HepG2 (cell line): ENCODE measurements around the gene TNIP1. TPM values are rescaled to one million over a fixed set of nuclear protein-coding genes. Genes with fewer than 3 reads are reported as not detected.

Experiments used
- ATAC-seq: fragments of 200-7000 bp; cut with Tn5 transposase; 3 replicates; pipeline ENCODE4 v1.9.1; 2020; ENCODE audit warnings: mild to moderate bottlenecking, moderate library complexity
- BruUV-seq: library from RNA; stranded (reverse); fragments of 400-500 nt; replicated peaks from 2 replicates; lab custom pipeline; 2021; lab: Mats Ljungman, UMichigan
- CTCF ChIA-PET: fragments of 300-600 bp; formaldehyde crosslinking; extraction: SDS; loops from one replicate; lab custom pipeline; 2021; ENCODE audit warnings: low total read pairs, inconsistent platforms, low intra/inter-chr PET ratio; lab: Yijun Ruan, JAX
- POLR2A ChIA-PET: fragments of 350-600 bp; sonication (Branson Sonifier 250); formaldehyde crosslinking; loops from one replicate; lab custom pipeline; 2020; ENCODE audit warnings: antibody characterized with exemption, inconsistent platforms; lab: Yijun Ruan, JAX
- DNase-seq: peaks from one replicate; pipeline ENCODE4 v3.0.0-alpha.2; 2015; ENCODE audit warnings: low spot score
- FAIRE-seq: peaks from 3 replicates; lab custom pipeline; 2011; peaks lifted over from hg19 to GRCh38; lab: Jason Lieb, UNC
- H2AFZ ChIP-seq: one replicate; pipeline ENCODE4 v1.6.1; 2011; ENCODE audit warnings: low read length, inconsistent platforms
- H3K27ac ChIP-seq: fragments of 300-600 bp; 3 replicates; pipeline ENCODE4 v1.8.0; 2011; ENCODE audit warnings: mixed run types, mild to moderate bottlenecking, mixed read lengths, low read length, inconsistent platforms; ENCODE audit not compliant: insufficient read depth; ENCODE audit errors: extremely low read length
- H3K27me3 ChIP-seq, 2 experiments: fragments of 200-600 bp in 1 of 2; 2 replicates in 1 of 2; 3 replicates in 1 of 2; pipeline versions ENCODE4 v1.6.0 to v1.8.0; 2011; ENCODE audit warnings: low read length in 2 of 2, mild to moderate bottlenecking in 2 of 2, moderate library complexity in 2 of 2, inconsistent platforms in 1 of 2; ENCODE audit not compliant: insufficient read depth in 2 of 2, control insufficient read depth in 1 of 2
- H3K36me3 ChIP-seq, 2 experiments: fragments of 200-600 bp in 1 of 2; replicated peaks in 1 of 2; 2 replicates in 1 of 2; 3 replicates in 1 of 2; pipeline versions ENCODE4 v1.5.1 to v1.8.0; 2011; ENCODE audit warnings: low read length in 2 of 2, inconsistent platforms in 1 of 2; ENCODE audit not compliant: insufficient read depth in 2 of 2, control insufficient read depth in 1 of 2
- H3K4me1 ChIP-seq: 2 replicates; pipeline ENCODE4 v1.5.1; 2012; ENCODE audit warnings: low read length, inconsistent platforms; ENCODE audit not compliant: insufficient read depth
- H3K4me2 ChIP-seq: 2 replicates; pipeline ENCODE4 v1.6.0; 2011; ENCODE audit warnings: low read depth, low read length, inconsistent platforms
- H3K4me3 ChIP-seq, 3 experiments: fragments of 200-600 bp in 1 of 3; sonication (generic), shearing (Covaris generic) in 1 of 3; replicated peaks in 1 of 3; 2 replicates each; pipeline ENCODE4 v1.5.1; 2011 to 2016; ENCODE audit warnings: low read length in 3 of 3, inconsistent platforms in 2 of 3, low read depth in 2 of 3, mild to moderate bottlenecking in 2 of 3, control low read depth in 1 of 3, mixed read lengths in 1 of 3; ENCODE audit not compliant: insufficient read depth in 1 of 3
- H3K79me2 ChIP-seq: one replicate; pipeline ENCODE4 v1.6.1; 2011; ENCODE audit warnings: low read length, inconsistent platforms; ENCODE audit not compliant: insufficient read depth
- H3K9ac ChIP-seq: 2 replicates; pipeline ENCODE4 v1.6.0; 2011; ENCODE audit warnings: mild to moderate bottlenecking, low read depth, low read length, inconsistent platforms; ENCODE audit not compliant: insufficient read depth
- H3K9me3 ChIP-seq: 2 replicates; pipeline ENCODE4 v1.5.1; 2012; ENCODE audit warnings: mild to moderate bottlenecking, low read length
- H4K20me1 ChIP-seq: 2 replicates; pipeline ENCODE4 v1.6.0; 2011; ENCODE audit warnings: inconsistent platforms, mild to moderate bottlenecking, low read length, moderate library complexity; ENCODE audit not compliant: insufficient read depth
- AHR ChIP-seq: IDR thresholded peaks from 2 replicates; pipeline ENCODE4 v1.6.1; 2018; ENCODE audit warnings: missing genetic modification reagents, missing compliant biosample characterization
- BHLHE40 ChIP-seq: IDR thresholded peaks from 2 replicates; pipeline ENCODE4 v1.6.1; 2011; ENCODE audit warnings: low read length, improper control_type of control experiment
- KLF15 ChIP-seq: sonication (generic); formaldehyde crosslinking; IDR thresholded peaks from 2 replicates; pipeline ENCODE4 v1.8.1; 2023; ENCODE audit warnings: borderline replicate concordance, mild to moderate bottlenecking, inconsistent platforms, missing genetic modification reagents, mixed read lengths
- MED13 ChIP-seq: sonication (generic); formaldehyde crosslinking; IDR thresholded peaks from 2 replicates; pipeline ENCODE4 v1.5.0; 2020; ENCODE audit warnings: missing genetic modification reagents
- SMAD3 ChIP-seq: sonication (generic); formaldehyde crosslinking; IDR thresholded peaks from 2 replicates; pipeline ENCODE4 v1.4.0; 2020; ENCODE audit warnings: missing genetic modification reagents
- SP1 ChIP-seq, 2 experiments: fragments of 450-650 bp in 1 of 2; sonication (generic) in 1 of 2; formaldehyde crosslinking in 1 of 2; IDR thresholded peaks; 2 replicates each; pipeline versions ENCODE4 v1.4.0 to v1.6.1; 2016 to 2020; ENCODE audit warnings: missing genetic modification reagents in 1 of 2
- ZMYM3 ChIP-seq: sonication (generic); formaldehyde crosslinking; IDR thresholded peaks from 2 replicates; pipeline ENCODE4 v1.5.1; 2020; ENCODE audit warnings: mild to moderate bottlenecking, missing genetic modification reagents
- ZNF234 ChIP-seq: sonication (generic); formaldehyde crosslinking; conservative IDR thresholded peaks from 2 replicates; pipeline ENCODE4 v1.5.1; 2020; ENCODE audit warnings: mild to moderate bottlenecking, missing genetic modification reagents
- ZNF264 ChIP-seq: sonication (generic); formaldehyde crosslinking; IDR thresholded peaks from 2 replicates; pipeline ENCODE4 v1.4.0; 2020; ENCODE audit warnings: missing genetic modification reagents
- ZNF317 ChIP-seq: sonication (generic); formaldehyde crosslinking; IDR thresholded peaks from 2 replicates; pipeline ENCODE4 v1.5.0; 2020; ENCODE audit warnings: mild to moderate bottlenecking, missing genetic modification reagents
- ZNF660 ChIP-seq: sonication (generic); formaldehyde crosslinking; IDR thresholded peaks from 2 replicates; pipeline ENCODE4 v1.5.1; 2020; ENCODE audit warnings: mild to moderate bottlenecking, low read depth, missing genetic modification reagents, borderline replicate concordance
- ZNF768 ChIP-seq: sonication (generic); formaldehyde crosslinking; IDR thresholded peaks from 2 replicates; pipeline ENCODE4 v1.4.0; 2020; ENCODE audit warnings: missing genetic modification reagents
- WGBS: methylation state at CpG from one replicate; pipeline ENCODE4 v1.1.6; 2017; ENCODE audit warnings: low lambda C conversion rate; 5-methylcytosine and 5-hydroxymethylcytosine counted together
- in situ Hi-C: cut with HindIII; loops from 2 replicates; pipeline ENCODE4 v1.10.0; 2017; ENCODE audit warnings: low pct_unique_long_range_greater_than_20kb; ENCODE audit not compliant: extremely low pct_ligation_motif_present
- intact Hi-C: fragments of 100-400 bp; cut with micrococcal nuclease; formaldehyde crosslinking; loops from one replicate; pipeline ENCODE4 v1.10.0; 2022; ENCODE audit not compliant: unreplicated experiment
- polyA plus RNA-seq, 8 experiments: library from polyadenylated mRNA; depleted of rRNA in 3 of 8; stranded (reverse) in 7 of 8; unstranded in 1 of 8; fragments of >200 nt; fragmentation: Illumina TruSeq in 4 of 8; extraction: Trizol in 4 of 8; gene quantifications; 2 replicates each; pipeline versions ENCODE4 v1.2.1 to v1.2.3, GENCODE V29; 2011 to 2016; ENCODE audit warnings: low read depth in 4 of 8, missing spikeins in 1 of 8, mixed read lengths in 1 of 8; ENCODE audit not compliant: insufficient read depth in 1 of 8
- total RNA-seq, 5 experiments: library from RNA; depleted of rRNA; stranded (reverse); fragments of >200 nt; fragmentation: Illumina TruSeq; extraction: Trizol; gene quantifications; 2 replicates each; pipeline ENCODE4 v1.2.3, GENCODE V29; 2016; ENCODE audit warnings: low read depth in 1 of 5
- TF ChIP-seq, protein P1 (sequence below): sonication (generic); formaldehyde crosslinking; IDR thresholded peaks from 2 replicates; pipeline ENCODE4 v1.4.0; 2020; ENCODE audit warnings: missing genetic modification reagents, borderline replicate concordance
- TF ChIP-seq, protein P2 (sequence below): IDR thresholded peaks from 2 replicates; pipeline ENCODE4 v1.6.1; 2016; ENCODE audit warnings: mild to moderate bottlenecking, missing biosample characterization, missing genetic modification reagents
- TF ChIP-seq, protein P3 (sequence below): sonication (generic); formaldehyde crosslinking; IDR thresholded peaks from 2 replicates; pipeline ENCODE4 v1.4.0; 2020; ENCODE audit warnings: mild to moderate bottlenecking, low read depth, missing genetic modification reagents
- TF ChIP-seq, protein P4 (sequence below): conservative IDR thresholded peaks from 2 replicates; pipeline ENCODE4 v1.6.1; 2018; ENCODE audit warnings: missing genetic modification reagents

Gene TNIP1
- total and polyA plus RNA-seq, 2 of the 13 experiments (the other 11 are each of a cell fraction or from before 2014, with no cell fraction given) = 26.2 to 45.9 TPM

DNA sequence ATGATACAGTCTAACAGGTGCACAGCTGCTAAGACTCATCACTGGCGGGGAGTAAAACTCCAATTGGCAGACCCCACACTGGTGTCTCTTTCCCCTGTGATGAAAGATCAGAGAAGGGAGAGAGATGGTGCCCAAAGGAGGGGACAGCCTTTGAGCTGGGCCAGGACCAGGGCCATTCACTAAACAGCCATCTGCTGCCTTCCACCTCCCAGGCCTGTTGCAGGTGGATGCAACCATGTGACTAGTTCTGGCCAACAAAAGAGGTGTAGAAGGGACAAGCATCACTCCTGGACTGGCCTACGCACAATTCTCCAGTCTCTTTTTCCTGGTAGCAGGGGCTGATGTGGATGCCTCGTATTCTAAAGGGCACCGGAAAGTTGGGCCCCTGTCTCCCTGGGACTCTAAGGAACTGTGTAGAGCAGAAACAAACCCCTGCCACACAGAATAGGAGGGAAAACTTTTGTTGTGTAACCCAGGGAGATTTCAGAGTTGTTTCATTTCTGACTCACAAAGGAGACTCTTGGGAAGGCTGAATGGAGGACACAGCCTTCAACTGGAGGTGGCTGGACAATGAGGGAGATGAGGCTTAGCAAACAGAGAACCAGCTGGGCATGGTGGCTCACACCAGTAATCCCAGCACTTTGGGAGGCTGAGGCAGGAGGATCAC lies 26.9 kb downstream of the TNIP1 start:
- POLR2A ChIA-PET = no interaction called here
- DNase-seq = no peak
- Histone ChIP-seq H3K36me3 (peaks cover 45 to 73% of the 10 kb centered on the region in 2 experiments), H3K27me3 (no peaks in the 10 kb centered on the region), H3K9me3 (no peaks in the 10 kb centered on the region), H4K20me1 (0 out of 2 replicates have a peak, but pooled peaks cover 3% of the 10 kb centered on the region), H3K4me2 (no peak overlapping the region), H3K4me3 (no peak overlapping the region), H3K79me2 (no peaks in the 10 kb centered on the region), H3K9ac (no peak overlapping the region), H2AFZ (no peak overlapping the region), H3K27ac (no peak overlapping the region), H3K4me1 (no peaks in the 10 kb centered on the region)
- TF ChIP-seq, protein P1, sequence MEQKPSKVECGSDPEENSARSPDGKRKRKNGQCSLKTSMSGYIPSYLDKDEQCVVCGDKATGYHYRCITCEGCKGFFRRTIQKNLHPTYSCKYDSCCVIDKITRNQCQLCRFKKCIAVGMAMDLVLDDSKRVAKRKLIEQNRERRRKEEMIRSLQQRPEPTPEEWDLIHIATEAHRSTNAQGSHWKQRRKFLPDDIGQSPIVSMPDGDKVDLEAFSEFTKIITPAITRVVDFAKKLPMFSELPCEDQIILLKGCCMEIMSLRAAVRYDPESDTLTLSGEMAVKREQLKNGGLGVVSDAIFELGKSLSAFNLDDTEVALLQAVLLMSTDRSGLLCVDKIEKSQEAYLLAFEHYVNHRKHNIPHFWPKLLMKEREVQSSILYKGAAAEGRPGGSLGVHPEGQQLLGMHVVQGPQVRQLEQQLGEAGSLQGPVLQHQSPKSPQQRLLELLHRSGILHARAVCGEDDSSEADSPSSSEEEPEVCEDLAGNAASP = no peak
- TF ChIP-seq ZNF264 (CRISPR knock-in tag) (no peak), MED13 (CRISPR knock-in tag) (no peak), SMAD3 (CRISPR knock-in tag) (no peak), ZNF660 (CRISPR knock-in tag) (no peak), BHLHE40 (no peak), AHR (CRISPR knock-in tag) (no peak), SP1 (IDR thresholded peaks at IDR 0.05) (no peak), SP1 (CRISPR knock-in tag; IDR thresholded peaks at IDR 0.05) (no peak), ZNF234 (no peak), ZNF317 (no peak), ZMYM3 (CRISPR knock-in tag) (no peak), KLF15 (CRISPR knock-in tag) (no peak), ZNF768 (no peak)
- TF ChIP-seq, protein P2, sequence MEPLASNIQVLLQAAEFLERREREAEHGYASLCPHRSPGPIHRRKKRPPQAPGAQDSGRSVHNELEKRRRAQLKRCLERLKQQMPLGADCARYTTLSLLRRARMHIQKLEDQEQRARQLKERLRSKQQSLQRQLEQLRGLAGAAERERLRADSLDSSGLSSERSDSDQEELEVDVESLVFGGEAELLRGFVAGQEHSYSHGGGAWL (CRISPR knock-in tag) = no peak
- TF ChIP-seq, protein P3, sequence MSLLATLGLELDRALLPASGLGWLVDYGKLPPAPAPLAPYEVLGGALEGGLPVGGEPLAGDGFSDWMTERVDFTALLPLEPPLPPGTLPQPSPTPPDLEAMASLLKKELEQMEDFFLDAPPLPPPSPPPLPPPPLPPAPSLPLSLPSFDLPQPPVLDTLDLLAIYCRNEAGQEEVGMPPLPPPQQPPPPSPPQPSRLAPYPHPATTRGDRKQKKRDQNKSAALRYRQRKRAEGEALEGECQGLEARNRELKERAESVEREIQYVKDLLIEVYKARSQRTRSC (CRISPR knock-in tag) = no peak
- TF ChIP-seq, protein P4, sequence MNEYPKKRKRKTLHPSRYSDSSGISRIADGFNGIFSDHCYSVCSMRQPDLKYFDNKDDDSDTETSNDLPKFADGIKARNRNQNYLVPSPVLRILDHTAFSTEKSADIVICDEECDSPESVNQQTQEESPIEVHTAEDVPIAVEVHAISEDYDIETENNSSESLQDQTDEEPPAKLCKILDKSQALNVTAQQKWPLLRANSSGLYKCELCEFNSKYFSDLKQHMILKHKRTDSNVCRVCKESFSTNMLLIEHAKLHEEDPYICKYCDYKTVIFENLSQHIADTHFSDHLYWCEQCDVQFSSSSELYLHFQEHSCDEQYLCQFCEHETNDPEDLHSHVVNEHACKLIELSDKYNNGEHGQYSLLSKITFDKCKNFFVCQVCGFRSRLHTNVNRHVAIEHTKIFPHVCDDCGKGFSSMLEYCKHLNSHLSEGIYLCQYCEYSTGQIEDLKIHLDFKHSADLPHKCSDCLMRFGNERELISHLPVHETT (CRISPR knock-in tag) = no peak
- no peak for ATAC-seq
- intact Hi-C loops = loop anchor here (5.0 kb wide), 1 partner anchor 33 kb away; no protein-coding TSS in a partner anchor
- no peak for FAIRE-seq
- in situ Hi-C loops = loop anchor here (5.0 kb wide), 1 partner anchor 63 kb away; no protein-coding TSS in a partner anchor
- no TSS peak for BruUV-seq
- 96% methylated on average over 4 of the region's 4 CpGs for WGBS
- CTCF ChIA-PET = interaction anchor here (1.9 kb wide), 1 partner anchor 61 kb away, joined by 6 read pairs; no protein-coding TSS in a partner anchor
